ENCODE measurements around the gene ZNF550. TPM values are rescaled to one million over a fixed set of nuclear protein-coding genes. Genes with fewer than 3 reads are reported as not detected.
"Not testable (repeated sequence)": the region's sequence is repeated elsewhere in the genome, so short reads cannot be mapped to it uniquely, and the experiment has no call there.

The ZNF550 gene
- total RNA-seq, 1 donor from 2014 or later: 15.3 TPM

DNA sequence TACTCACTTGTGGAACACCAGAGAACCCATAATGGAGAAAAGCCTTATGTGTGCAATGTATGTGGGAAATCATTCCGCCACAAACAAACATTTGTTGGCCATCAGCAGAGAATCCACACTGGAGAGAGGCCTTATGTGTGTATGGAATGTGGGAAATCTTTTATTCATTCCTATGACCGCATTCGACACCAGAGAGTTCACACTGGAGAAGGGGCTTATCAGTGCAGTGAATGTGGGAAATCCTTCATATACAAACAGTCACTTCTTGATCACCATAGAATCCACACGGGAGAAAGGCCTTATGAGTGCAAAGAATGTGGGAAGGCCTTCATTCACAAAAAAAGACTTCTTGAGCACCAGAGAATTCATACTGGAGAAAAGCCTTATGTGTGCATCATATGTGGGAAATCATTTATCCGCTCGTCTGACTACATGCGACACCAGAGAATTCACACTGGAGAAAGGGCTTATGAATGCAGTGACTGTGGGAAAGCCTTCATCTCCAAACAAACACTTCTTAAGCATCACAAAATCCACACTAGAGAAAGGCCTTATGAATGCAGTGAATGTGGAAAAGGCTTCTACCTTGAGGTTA lies 21.6 kb downstream of the ZNF550 start:
- no peak for DNase-seq (ENCODE audit: low spot score)
- no peak for TF ChIP-seq CTCF (IDR thresholded peaks at IDR 0.05; ENCODE audit: unreplicated experiment)
- Mint-ChIP-seq H3K9me3 (ENCODE audit: unreplicated experiment) (peaks cover 52% of the 10 kb centered on the region), H3K27me3 (ENCODE audit: unreplicated experiment) (peaks cover 16% of the 10 kb centered on the region), H3K4me1 (ENCODE audit: unreplicated experiment) (no peaks in the 10 kb centered on the region), H3K27ac (ENCODE audit: unreplicated experiment) (no peak overlapping the region), H3K4me3 (ENCODE audit: unreplicated experiment) (peak overlapping the region; percentile 53), H3K36me3 (ENCODE audit: low read depth, unreplicated experiment) (peaks cover 92% of the 10 kb centered on the region)

DNA sequence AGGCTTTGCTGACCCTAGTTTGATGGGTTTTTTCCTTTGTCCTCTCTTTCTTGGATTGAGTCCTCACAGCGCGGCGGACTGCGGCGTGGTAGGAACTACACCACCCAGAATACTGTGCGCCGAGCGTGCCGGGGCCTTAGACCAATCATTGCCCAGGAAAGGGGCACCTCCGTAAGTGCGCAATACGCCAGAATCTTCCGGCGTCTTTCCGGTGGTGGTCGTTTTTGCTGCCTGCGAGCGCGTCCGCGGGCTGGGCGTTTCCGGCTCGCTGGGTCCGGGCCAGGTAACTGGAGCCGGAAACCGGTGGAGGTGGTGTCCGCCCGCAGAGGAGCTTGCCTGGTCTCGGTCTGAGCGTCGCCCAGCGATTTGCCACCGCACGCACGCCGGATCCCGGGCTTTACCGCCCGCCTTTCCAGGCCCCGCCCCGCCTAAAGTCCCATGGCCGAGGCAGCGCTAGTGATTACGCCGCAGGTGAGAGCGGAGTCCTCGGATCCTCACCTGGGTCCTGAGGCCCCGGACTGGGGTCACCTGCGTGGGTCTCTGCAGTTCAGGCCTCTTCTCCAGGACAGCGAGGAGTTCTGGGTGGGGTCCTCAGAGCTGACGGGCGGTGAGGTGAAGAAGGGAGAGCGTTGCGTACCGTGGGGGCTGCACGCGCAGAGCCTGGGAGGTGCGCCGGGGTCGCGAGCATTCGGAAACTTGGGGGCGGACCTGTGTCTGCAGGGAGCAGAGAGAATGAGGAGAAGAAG lies 32.4 kb downstream of the ZNF550 start, which contains the start of gene ZNF549:
ZNF549 (plus strand) TSS at position 221 of the 746 bp plus-strand sequence; CDS start at position 439, 218 bp downstream.
- Mint-ChIP-seq H3K36me3 (ENCODE audit: low read depth, unreplicated experiment) (peaks cover 24% of the 10 kb centered on the region), H3K27ac (ENCODE audit: unreplicated experiment) (peak within 1 kb of the TSS; percentile 85), H3K27me3 (ENCODE audit: unreplicated experiment) (peaks cover 4% of the 10 kb centered on the region), H3K4me1 (ENCODE audit: unreplicated experiment) (peaks cover 12% of the 10 kb centered on the region), H3K4me3 (ENCODE audit: unreplicated experiment) (peak within 1 kb of the TSS; percentile 97), H3K9me3 (ENCODE audit: unreplicated experiment) (no peaks in the 10 kb centered on the region)
- DNase-seq (ENCODE audit: low spot score): peak; percentile 84
- TF ChIP-seq CTCF (IDR thresholded peaks at IDR 0.05; ENCODE audit: unreplicated experiment): no peak

GRCh38 chr19:57518021-57518420 lies 41.6 kb downstream of the ZNF550 start:
- H3K27ac Mint-ChIP-seq (ENCODE audit: unreplicated experiment); H3K4me3 Mint-ChIP-seq (ENCODE audit: unreplicated experiment); H3K9me3 Mint-ChIP-seq (ENCODE audit: unreplicated experiment); H3K4me1 Mint-ChIP-seq (ENCODE audit: unreplicated experiment); H3K27me3 Mint-ChIP-seq (ENCODE audit: unreplicated experiment); DNase-seq (ENCODE audit: low spot score): not testable (repeated sequence)
- peaks cover 43% of the 10 kb centered on the region for H3K36me3 Mint-ChIP-seq (ENCODE audit: low read depth, unreplicated experiment)

DNA sequence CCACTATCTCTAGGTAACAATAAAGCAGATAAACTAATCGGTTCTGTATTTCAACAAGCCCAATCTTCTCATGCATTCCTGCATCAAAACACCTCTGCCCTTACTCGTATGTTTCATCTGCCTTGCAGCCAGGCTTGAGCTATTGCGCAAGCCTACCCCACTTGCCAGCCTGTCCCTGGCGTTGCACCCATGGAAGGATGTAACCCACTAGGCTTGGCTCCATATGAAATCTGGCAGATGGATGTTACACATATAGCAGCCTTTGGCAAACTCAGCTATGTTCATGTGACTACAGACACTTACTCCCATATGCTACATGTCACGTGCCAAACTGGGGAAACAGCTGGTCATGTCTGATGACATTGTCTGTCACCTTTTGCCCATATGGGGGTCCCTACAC lies 44.4 kb downstream of the ZNF550 start:
- Mint-ChIP-seq H3K9me3 (ENCODE audit: unreplicated experiment) (peaks cover 9% of the 10 kb centered on the region), H3K36me3 (ENCODE audit: low read depth, unreplicated experiment) (peaks cover 56% of the 10 kb centered on the region), H3K27ac (ENCODE audit: unreplicated experiment) (no peak overlapping the region), H3K27me3 (ENCODE audit: unreplicated experiment) (no peaks in the 10 kb centered on the region), H3K4me3 (ENCODE audit: unreplicated experiment) (peak overlapping the region; percentile 34), H3K4me1 (ENCODE audit: unreplicated experiment) (no peaks in the 10 kb centered on the region)
- no peak for DNase-seq (ENCODE audit: low spot score)
- TF ChIP-seq CTCF (IDR thresholded peaks at IDR 0.05; ENCODE audit: unreplicated experiment): no peak

DNA sequence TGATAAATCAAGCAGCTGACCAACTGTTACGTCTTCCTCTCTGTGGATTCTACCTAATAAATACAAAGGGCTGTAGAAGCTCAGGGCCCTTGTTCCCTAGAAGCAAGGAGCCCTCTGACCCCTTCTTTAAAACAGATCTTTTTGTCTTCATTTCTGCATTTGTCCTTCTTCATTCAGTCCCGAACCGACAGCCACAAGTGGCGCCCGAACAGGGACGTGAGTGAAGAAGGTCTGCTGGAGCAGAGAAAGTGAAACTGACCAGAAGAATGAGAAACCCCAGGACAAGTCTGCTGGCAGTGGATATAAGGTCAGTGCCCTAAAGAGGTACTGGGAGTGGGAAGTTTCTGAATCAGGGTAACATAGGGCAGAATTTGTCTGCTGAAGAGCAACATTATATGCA lies 46.8 kb downstream of the ZNF550 start:
- Mint-ChIP-seq H3K36me3 (ENCODE audit: low read depth, unreplicated experiment) (peaks cover 72% of the 10 kb centered on the region), H3K9me3 (ENCODE audit: unreplicated experiment) (peaks cover 9% of the 10 kb centered on the region), H3K27ac (ENCODE audit: unreplicated experiment) (no peak overlapping the region), H3K4me1 (ENCODE audit: unreplicated experiment) (no peaks in the 10 kb centered on the region), H3K4me3 (ENCODE audit: unreplicated experiment) (peak overlapping the region; percentile 84), H3K27me3 (ENCODE audit: unreplicated experiment) (no peaks in the 10 kb centered on the region)
- peak; percentile 8 for DNase-seq (ENCODE audit: low spot score)
- TF ChIP-seq CTCF (IDR thresholded peaks at IDR 0.05; ENCODE audit: unreplicated experiment): no peak

All from endothelial cell (in vitro differentiated cells).